ENCODE results near the gene YPEL3. TPM values are rescaled to one million over a fixed set of nuclear protein-coding genes. Genes with fewer than 3 reads are reported as not detected.
A peak's percentile ranks its signal among the peaks of the same experiment; 100 is the strongest.

The YPEL3 gene
- polyA plus RNA-seq, 4 donors: 39.6 to 154 (median 99.6) TPM

- H3K36me3 ChIP-seq (ENCODE audit: control insufficient read depth in 3 of 3, insufficient read depth in 2 of 3, low read depth in 1 of 3, low read length in 3 of 3): peaks cover 9 to 74% (median 20%) of the 10 kb centered on the region in 3 donors
- H3K27ac ChIP-seq (ENCODE audit: low read depth in 1 of 3, low read length in 2 of 3): peak overlapping the region in 1 of 3 donors; percentile 28
- DNase-seq (no peak), FAIRE-seq (no peak)
- no peak overlapping the region for H3K4me3 ChIP-seq (ENCODE audit: low read depth in 1 of 3, low read length in 3 of 3)
- no peaks in the 10 kb centered on the region for H3K27me3 ChIP-seq (ENCODE audit: control insufficient read depth in 3 of 3, insufficient read depth in 3 of 3, low read length in 3 of 3)
- no peaks in the 10 kb centered on the region for H3K9me3 ChIP-seq (ENCODE audit: control insufficient read depth in 2 of 2, insufficient read depth in 1 of 2, low read depth in 1 of 2, low read length in 1 of 2)
- peaks cover 0 to 8% (median 0%) of the 10 kb centered on the region in 3 donors for H3K4me1 ChIP-seq (ENCODE audit: control insufficient read depth in 3 of 3, insufficient read depth in 2 of 3, low read depth in 1 of 3, low read length in 2 of 3)
- 67 to 79% (median 73%) methylated on average over 16 to 17 of the region's 17 CpGs for WGBS, 3 donors
Measured at GRCh38 chr16:30084816-30085159, 11.2 kb downstream of the YPEL3 start.

DNA sequence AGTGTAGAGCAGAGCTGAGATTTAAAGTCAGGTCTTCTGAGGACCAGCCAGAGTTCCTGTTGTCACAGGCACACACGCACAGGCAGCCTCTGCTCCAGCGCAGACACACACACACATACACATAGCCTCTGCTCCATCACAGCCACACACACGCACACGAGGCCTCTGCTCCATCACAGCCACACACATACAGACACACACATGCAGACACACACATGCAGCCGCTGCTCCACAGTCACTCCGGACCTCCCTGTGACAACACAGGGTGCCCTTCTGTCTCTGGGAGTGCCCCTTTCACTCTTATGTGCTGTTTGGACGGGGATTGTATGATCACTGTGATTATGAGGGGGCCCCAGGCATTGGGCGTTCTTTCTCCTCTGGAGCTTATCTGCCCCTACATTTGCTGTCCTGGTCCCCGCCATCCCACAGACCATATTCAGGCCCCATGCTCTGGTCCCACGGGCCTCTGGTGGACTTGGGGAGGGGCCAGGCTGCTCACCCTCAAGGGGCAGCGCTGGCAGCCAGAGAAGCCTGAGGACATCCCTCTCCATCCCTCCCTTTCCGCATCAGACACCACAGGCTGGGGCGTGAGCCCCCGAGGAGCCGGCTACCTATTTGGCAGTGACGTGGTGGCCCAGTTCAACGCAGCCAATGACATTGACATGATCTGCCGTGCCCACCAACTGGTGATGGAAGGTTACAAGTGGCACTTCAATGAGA, 11.8 kb downstream of the YPEL3 start:
- Histone ChIP-seq H3K27ac (ENCODE audit: low read depth in 1 of 3, low read length in 2 of 3) (no peak overlapping the region), H3K4me1 (ENCODE audit: control insufficient read depth in 3 of 3, insufficient read depth in 2 of 3, low read depth in 1 of 3, low read length in 2 of 3) (peaks cover 0 to 8% (median 0%) of the 10 kb centered on the region in 3 donors), H3K9me3 (ENCODE audit: control insufficient read depth in 2 of 2, insufficient read depth in 1 of 2, low read depth in 1 of 2, low read length in 1 of 2) (no peaks in the 10 kb centered on the region), H3K27me3 (ENCODE audit: control insufficient read depth in 3 of 3, insufficient read depth in 3 of 3, low read length in 3 of 3) (no peaks in the 10 kb centered on the region), H3K36me3 (ENCODE audit: control insufficient read depth in 3 of 3, insufficient read depth in 2 of 3, low read depth in 1 of 3, low read length in 3 of 3) (peaks cover 13 to 79% (median 26%) of the 10 kb centered on the region in 3 donors), H3K4me3 (ENCODE audit: low read depth in 1 of 3, low read length in 3 of 3) (no peak overlapping the region)
- no peak for FAIRE-seq
- WGBS, 3 donors: 86 to 90% (median 89%) methylated on average over 18 of the region's 18 CpGs
- DNase-seq: no peak

- WGBS, 3 donors: 93 to 94% (median 93%) methylated on average over 24 of the region's 24 CpGs
- Histone ChIP-seq H3K36me3 (ENCODE audit: control insufficient read depth in 3 of 3, insufficient read depth in 2 of 3, low read depth in 1 of 3, low read length in 3 of 3) (peaks cover 14 to 88% (median 29%) of the 10 kb centered on the region in 3 donors), H3K4me3 (ENCODE audit: low read depth in 1 of 3, low read length in 3 of 3) (no peak overlapping the region), H3K27ac (ENCODE audit: low read depth in 1 of 3, low read length in 2 of 3) (no peak overlapping the region), H3K27me3 (ENCODE audit: control insufficient read depth in 3 of 3, insufficient read depth in 3 of 3, low read length in 3 of 3) (no peaks in the 10 kb centered on the region), H3K4me1 (ENCODE audit: control insufficient read depth in 3 of 3, insufficient read depth in 2 of 3, low read depth in 1 of 3, low read length in 2 of 3) (peaks cover 0 to 8% (median 0%) of the 10 kb centered on the region in 3 donors), H3K9me3 (ENCODE audit: control insufficient read depth in 2 of 2, insufficient read depth in 1 of 2, low read depth in 1 of 2, low read length in 1 of 2) (no peaks in the 10 kb centered on the region)
- DNase-seq: no peak
- no peak for FAIRE-seq
Measured at GRCh38 chr16:30083216-30084055, 12.6 kb downstream of the YPEL3 start.

- Histone ChIP-seq H3K27me3 (ENCODE audit: control insufficient read depth in 3 of 3, insufficient read depth in 3 of 3, low read length in 3 of 3) (no peaks in the 10 kb centered on the region), H3K36me3 (ENCODE audit: control insufficient read depth in 3 of 3, insufficient read depth in 2 of 3, low read depth in 1 of 3, low read length in 3 of 3) (peaks cover 18 to 96% (median 29%) of the 10 kb centered on the region in 3 donors), H3K27ac (ENCODE audit: low read depth in 1 of 3, low read length in 2 of 3) (no peak overlapping the region), H3K4me3 (ENCODE audit: low read depth in 1 of 3, low read length in 3 of 3) (no peak overlapping the region), H3K9me3 (ENCODE audit: control insufficient read depth in 2 of 2, insufficient read depth in 1 of 2, low read depth in 1 of 2, low read length in 1 of 2) (no peaks in the 10 kb centered on the region), H3K4me1 (ENCODE audit: control insufficient read depth in 3 of 3, insufficient read depth in 2 of 3, low read depth in 1 of 3, low read length in 2 of 3) (peaks cover 0 to 11% (median 0%) of the 10 kb centered on the region in 3 donors)
- DNase-seq (no peak), FAIRE-seq (no peak)
- WGBS, 3 donors: 86 to 89% (median 87%) methylated on average over 19 to 20 of the region's 20 CpGs
Measured at GRCh38 chr16:30082545-30083090, 13.4 kb downstream of the YPEL3 start.

GRCh38 chr16:30079480-30079879, 16.5 kb downstream of the YPEL3 start:
- H3K27ac ChIP-seq (ENCODE audit: low read depth in 1 of 3, low read length in 2 of 3): no peak overlapping the region
- peaks cover 14 to 71% (median 22%) of the 10 kb centered on the region in 3 donors for H3K36me3 ChIP-seq (ENCODE audit: control insufficient read depth in 3 of 3, insufficient read depth in 2 of 3, low read depth in 1 of 3, low read length in 3 of 3)
- 93 to 96% (median 93%) methylated on average over 7 of the region's 7 CpGs for WGBS, 3 donors
- H3K4me3 ChIP-seq (ENCODE audit: low read depth in 1 of 3, low read length in 3 of 3): no peak overlapping the region
- peaks cover 2 to 25% (median 5%) of the 10 kb centered on the region in 3 donors for H3K4me1 ChIP-seq (ENCODE audit: control insufficient read depth in 3 of 3, insufficient read depth in 2 of 3, low read depth in 1 of 3, low read length in 2 of 3)
- FAIRE-seq (no peak), DNase-seq (no peak)
- H3K27me3 ChIP-seq (ENCODE audit: control insufficient read depth in 3 of 3, insufficient read depth in 3 of 3, low read length in 3 of 3): no peaks in the 10 kb centered on the region
- no peaks in the 10 kb centered on the region for H3K9me3 ChIP-seq (ENCODE audit: control insufficient read depth in 2 of 2, insufficient read depth in 1 of 2, low read depth in 1 of 2, low read length in 1 of 2)

DNA sequence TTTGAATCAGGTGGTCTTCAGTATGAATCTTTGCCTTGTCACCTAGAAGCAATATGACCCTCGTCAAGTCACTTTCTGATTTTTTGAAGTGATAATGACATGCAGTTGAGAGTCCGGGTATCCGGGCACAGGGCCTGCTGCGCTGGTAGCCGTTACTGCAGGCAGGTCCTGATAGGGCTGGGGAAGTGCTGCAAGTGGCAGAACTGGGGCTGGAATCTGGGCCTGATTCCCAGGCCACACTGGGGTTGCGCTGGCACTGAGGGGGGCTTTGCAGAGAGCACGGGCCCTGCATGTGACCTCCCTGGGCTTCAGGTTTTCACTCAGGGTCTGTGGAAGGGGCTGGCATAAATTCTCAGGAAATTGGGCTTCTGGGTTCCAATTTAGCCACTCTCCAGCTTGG, 17.3 kb downstream of the YPEL3 start:
- Histone ChIP-seq H3K4me3 (ENCODE audit: low read depth in 1 of 3, low read length in 3 of 3) (no peak overlapping the region), H3K36me3 (ENCODE audit: control insufficient read depth in 3 of 3, insufficient read depth in 2 of 3, low read depth in 1 of 3, low read length in 3 of 3) (peaks cover 14 to 64% (median 19%) of the 10 kb centered on the region in 3 donors), H3K4me1 (ENCODE audit: control insufficient read depth in 3 of 3, insufficient read depth in 2 of 3, low read depth in 1 of 3, low read length in 2 of 3) (peaks cover 2 to 25% (median 5%) of the 10 kb centered on the region in 3 donors), H3K9me3 (ENCODE audit: control insufficient read depth in 2 of 2, insufficient read depth in 1 of 2, low read depth in 1 of 2, low read length in 1 of 2) (no peaks in the 10 kb centered on the region), H3K27me3 (ENCODE audit: control insufficient read depth in 3 of 3, insufficient read depth in 3 of 3, low read length in 3 of 3) (no peaks in the 10 kb centered on the region), H3K27ac (ENCODE audit: low read depth in 1 of 3, low read length in 2 of 3) (no peak overlapping the region)
- no peak for DNase-seq
- WGBS, 3 donors: 87 to 90% (median 89%) methylated on average over 7 of the region's 7 CpGs
- FAIRE-seq: no peak

GRCh38 chr16:30077656-30078055, 18.4 kb downstream of the YPEL3 start:
- FAIRE-seq: no peak
- H3K27me3 ChIP-seq (ENCODE audit: control insufficient read depth in 3 of 3, insufficient read depth in 3 of 3, low read length in 3 of 3): no peaks in the 10 kb centered on the region
- WGBS, 3 donors: 77 to 81% (median 80%) methylated on average over 6 of the region's 6 CpGs
- peaks cover 10 to 60% (median 14%) of the 10 kb centered on the region in 3 donors for H3K36me3 ChIP-seq (ENCODE audit: control insufficient read depth in 3 of 3, insufficient read depth in 2 of 3, low read depth in 1 of 3, low read length in 3 of 3)
- no peaks in the 10 kb centered on the region for H3K9me3 ChIP-seq (ENCODE audit: control insufficient read depth in 2 of 2, insufficient read depth in 1 of 2, low read depth in 1 of 2, low read length in 1 of 2)
- peaks cover 2 to 25% (median 5%) of the 10 kb centered on the region in 3 donors for H3K4me1 ChIP-seq (ENCODE audit: control insufficient read depth in 3 of 3, insufficient read depth in 2 of 3, low read depth in 1 of 3, low read length in 2 of 3)
- DNase-seq: no peak
- no peak overlapping the region for H3K4me3 ChIP-seq (ENCODE audit: low read depth in 1 of 3, low read length in 3 of 3)
- no peak overlapping the region for H3K27ac ChIP-seq (ENCODE audit: low read depth in 1 of 3, low read length in 2 of 3)

- Histone ChIP-seq H3K27me3 (ENCODE audit: control insufficient read depth in 3 of 3, insufficient read depth in 3 of 3, low read length in 3 of 3) (no peaks in the 10 kb centered on the region), H3K4me3 (ENCODE audit: low read depth in 1 of 3, low read length in 3 of 3) (peak overlapping the region; percentile 81 to 97 (median 96)), H3K36me3 (ENCODE audit: control insufficient read depth in 3 of 3, insufficient read depth in 2 of 3, low read depth in 1 of 3, low read length in 3 of 3) (peaks cover 13 to 62% (median 17%) of the 10 kb centered on the region in 3 donors), H3K9me3 (ENCODE audit: control insufficient read depth in 2 of 2, insufficient read depth in 1 of 2, low read depth in 1 of 2, low read length in 1 of 2) (no peaks in the 10 kb centered on the region), H3K4me1 (ENCODE audit: control insufficient read depth in 3 of 3, insufficient read depth in 2 of 3, low read depth in 1 of 3, low read length in 2 of 3) (peaks cover 2 to 25% (median 5%) of the 10 kb centered on the region in 3 donors), H3K27ac (ENCODE audit: low read depth in 1 of 3, low read length in 2 of 3) (peak overlapping the region; percentile 76 to 97 (median 96))
- WGBS, 3 donors: 1% methylated on average over 33 of the region's 33 CpGs
- FAIRE-seq (no peak), DNase-seq (peak; percentile 32 to 60)
Measured at GRCh38 chr16:30076276-30076791, 19.7 kb downstream of the YPEL3 start.
